GM19397 (cell line): ENCODE results near the gene CA7.
"Not testable (repeated sequence)": the region's sequence is repeated elsewhere in the genome, so short reads cannot be mapped to it uniquely, and the experiment has no call there.

Experiments
- ATAC-seq: cut with Tn5 transposase; IDR thresholded peaks from one replicate; pipeline ENCODE4 v1.9.1; 2021; ENCODE audit warnings: mild to moderate bottlenecking, moderate library complexity; ENCODE audit not compliant: unreplicated experiment

CA7 gene

GRCh38 chr16:66846266-66846665 is 2.1 kb downstream of the CA7 start:
- ATAC-seq = no peak

- ATAC-seq = no peak
Measured at GRCh38 chr16:66846831-66847230, 2.6 kb downstream of the CA7 start.

- no peak for ATAC-seq
Measured at GRCh38 chr16:66847533-66848067, 3.4 kb downstream of the CA7 start.

DNA sequence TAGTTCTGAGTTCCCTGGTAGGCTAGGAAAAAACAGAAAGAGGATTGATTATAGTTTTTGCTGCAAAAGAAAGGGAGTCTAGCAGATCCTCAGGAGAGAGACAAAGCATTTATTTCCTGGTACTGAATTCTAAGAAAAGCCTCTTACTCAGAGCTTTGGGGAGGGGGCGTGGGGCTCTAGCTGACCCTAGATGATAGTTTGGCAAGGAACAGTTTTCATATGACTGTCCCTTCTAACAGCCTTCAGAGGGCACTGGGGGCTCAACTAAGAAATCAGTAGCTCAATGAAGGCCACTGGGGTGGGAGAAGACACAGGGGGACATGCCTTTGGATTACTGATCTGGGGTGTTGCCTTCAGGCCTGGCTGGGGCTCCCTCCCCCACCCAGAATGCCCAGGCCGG is 4.0 kb downstream of the CA7 start:
- ATAC-seq = no peak

GRCh38 chr16:66849021-66849420 is 4.8 kb downstream of the CA7 start:
- no peak for ATAC-seq

DNA sequence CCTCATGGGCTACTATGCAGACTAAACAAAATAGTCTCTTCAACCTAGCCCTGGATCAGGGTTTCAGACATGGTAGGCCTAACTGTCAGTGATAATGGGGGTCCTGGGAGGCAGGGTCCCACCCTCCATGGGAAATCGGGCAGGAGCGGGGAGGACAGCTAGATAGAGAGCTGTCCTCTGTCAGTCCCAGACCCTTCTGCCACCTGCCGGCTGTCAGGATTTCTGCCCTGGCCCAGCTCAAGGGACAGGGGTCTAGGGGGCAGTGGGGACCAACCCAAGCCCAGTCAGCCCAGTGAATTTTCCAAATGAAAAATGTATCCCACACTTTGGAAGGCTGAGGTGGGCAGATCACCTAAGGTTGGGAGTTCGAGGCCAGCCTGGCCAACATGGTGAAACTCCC is 5.3 kb downstream of the CA7 start:
- ATAC-seq = no peak

GRCh38 chr16:66850115-66850815 is 6.1 kb downstream of the CA7 start:
- no peak for ATAC-seq

DNA sequence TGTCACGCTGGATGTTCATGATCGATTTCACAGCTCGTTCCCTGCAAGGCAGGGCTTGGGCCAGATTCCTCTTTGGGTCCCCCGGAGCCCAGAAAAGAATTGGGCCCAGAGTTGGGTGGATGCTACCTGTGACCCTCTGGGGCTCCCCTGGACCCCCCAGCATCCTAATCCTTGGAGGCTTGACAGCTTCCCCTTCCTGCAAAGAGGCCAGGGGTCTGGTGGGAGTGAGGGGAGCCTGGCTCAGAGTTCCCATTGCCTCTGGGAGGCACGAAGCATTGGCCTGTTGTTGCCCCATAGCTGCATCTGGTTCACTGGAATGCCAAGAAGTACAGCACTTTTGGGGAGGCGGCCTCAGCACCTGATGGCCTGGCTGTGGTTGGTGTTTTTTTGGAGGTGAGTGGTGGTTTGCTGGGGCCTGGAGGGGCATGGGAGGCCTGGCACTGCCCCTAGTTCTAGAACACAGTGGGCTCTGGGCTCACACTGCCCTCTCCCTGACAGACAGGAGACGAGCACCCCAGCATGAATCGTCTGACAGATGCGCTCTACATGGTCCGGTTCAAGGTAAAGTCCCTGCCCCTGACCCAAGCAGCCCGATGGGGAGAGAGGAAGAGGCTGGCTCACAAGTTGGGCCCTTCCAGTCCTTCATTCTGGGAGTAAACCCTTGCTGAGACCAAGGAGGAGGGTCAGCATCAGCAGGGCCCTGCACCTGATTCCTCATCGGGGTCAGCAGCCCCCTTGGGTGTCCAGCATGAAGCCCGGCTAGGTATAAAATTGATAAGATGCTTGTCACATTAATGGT is 7.2 kb downstream of the CA7 start:
- no peak for ATAC-seq

DNA sequence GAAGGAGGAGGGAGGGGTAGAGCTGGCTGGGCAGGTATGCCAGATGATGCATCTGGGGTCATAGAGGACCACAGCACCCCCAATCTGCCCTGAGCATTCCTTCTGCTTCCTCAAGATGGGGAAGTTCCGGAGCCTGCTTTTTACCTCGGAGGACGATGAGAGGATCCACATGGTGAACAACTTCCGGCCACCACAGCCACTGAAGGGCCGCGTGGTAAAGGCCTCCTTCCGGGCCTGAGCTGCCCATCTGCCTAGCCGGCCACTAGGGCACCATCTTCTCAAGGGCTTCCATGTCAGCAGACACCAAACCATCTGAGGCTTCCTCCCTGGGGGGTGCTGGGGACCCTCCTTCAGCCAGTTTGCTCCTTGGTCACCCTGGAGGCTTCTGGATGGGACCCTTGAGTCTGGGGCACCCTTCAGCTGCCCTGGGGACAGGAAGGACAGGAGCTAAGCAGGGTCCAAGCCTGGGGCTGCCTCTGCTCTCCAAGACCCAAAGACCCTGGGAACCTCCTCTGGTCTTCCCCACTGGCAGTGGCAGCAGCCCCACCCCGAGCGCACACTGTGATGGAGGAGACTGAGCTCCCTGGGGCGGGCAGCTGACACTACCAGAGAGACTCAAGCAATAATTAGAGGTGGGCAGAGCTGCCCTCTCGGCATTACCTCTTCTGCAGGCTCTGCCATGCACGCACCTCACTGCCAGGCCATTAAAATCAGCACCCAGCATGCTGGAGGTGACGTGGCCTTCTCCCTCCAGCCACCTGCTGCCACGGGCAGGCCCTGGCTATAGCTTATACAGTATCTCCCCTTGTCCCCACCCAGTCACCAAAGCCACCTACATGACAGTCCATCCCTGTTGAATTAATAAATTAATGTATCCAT is 9.3 kb downstream of the CA7 start:
- no peak for ATAC-seq

GRCh38 chr16:66856184-66856730 is 12.0 kb downstream of the CA7 start:
- ATAC-seq = no peak

GRCh38 chr16:66856801-66857200 is 12.6 kb downstream of the CA7 start:
- no peak for ATAC-seq

GRCh38 chr16:66857437-66857836 is 13.2 kb downstream of the CA7 start:
- no peak for ATAC-seq

GRCh38 chr16:66858740-66859396 is 14.7 kb downstream of the CA7 start:
- no peak for ATAC-seq

DNA sequence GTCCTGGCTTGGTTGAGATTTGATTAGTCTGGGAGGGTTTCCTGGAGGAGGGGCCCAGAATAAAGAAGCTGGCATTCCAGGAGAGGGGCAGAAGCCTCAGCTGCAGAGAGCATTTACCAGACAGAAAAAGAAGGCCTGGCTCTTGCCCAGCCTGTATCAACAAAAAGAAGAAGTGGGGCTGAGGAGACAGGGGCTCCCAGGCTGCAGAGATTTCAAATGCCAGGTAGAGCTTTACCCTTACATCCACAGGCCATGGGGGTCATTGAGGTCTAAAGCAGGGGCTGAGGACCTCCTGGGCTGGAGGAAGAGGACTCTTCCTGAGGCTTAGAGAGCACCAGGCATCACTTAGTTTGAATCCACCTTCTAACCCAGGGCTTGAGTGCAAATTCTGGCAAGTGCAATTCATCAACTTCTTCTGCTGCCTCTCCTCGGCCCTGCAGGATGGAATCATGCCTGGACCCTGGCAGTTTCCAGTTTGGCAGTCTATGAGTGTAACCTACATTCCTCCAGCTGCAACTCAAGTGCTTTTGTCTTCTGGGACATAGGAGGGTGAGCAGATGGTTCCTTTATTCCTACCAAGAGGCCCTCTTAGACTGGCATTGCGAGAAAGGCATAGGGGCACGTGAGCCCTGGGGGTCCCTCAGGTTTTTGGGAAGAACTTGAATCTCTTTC is 15.3 kb downstream of the CA7 start:
- no peak for ATAC-seq

DNA sequence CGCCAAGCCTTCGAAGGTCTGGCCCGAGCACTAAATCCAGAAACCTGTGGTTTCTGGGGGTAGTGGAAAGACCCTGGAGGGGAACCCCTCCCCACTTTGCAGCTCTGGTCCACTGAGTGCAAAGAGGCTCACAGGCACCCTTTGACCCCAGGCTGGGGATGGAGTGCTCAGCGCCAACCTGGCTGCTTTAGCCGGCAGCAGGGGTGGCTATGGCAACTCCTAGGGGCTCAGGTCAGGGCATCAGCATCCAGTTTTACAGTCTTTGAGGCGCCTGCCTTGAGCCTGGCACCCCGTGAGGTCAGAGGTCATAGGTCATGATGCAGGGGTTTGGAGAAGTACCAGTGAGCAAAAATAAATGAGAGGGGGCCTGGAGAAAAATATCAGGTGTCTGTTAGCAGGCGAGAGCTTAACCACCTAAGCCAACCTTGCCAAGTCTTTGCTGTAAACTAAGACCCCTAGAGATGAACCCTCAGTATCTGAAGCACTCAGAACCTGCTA is 17.9 kb downstream of the CA7 start:
- ATAC-seq = no peak

DNA sequence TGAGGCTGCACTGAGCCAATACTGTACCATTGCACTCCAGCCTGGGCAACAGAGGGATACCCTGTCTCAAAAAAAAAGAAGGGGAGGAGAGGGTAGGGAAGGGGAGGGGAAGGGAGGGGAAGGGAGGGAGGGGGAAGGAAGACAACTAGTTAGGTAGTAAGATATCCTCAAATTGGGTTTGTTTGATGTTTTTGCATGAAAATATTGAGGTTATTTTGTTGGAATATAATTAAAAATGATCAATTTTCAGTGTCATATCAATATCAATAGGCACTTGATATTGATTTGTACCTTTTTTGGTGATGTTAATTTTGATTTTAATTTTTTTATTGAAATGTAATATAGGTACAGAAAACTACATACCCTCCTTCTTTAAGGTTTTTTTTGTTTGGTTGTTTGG is 19.5 kb downstream of the CA7 start:
- ATAC-seq = no peak

DNA sequence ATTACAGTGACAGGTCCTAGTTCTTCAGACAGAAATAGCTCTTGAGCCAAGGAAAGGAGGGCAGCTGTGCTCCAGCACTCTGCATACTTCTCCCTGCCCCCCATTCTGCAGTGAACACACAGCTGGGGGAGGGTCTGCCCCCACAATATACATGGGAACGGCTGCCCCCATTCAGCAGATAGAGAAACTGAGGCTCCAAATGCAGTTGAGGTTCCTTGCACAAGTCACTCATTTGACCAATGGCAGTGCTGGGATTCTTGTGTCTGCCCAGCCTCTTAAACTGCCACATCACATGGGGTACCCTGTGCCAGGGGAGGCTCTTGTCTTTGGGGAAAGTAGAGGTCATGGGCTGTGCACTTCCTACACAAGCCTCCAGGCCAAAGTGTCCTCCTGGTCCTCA is 25.2 kb downstream of the CA7 start:
- no peak for ATAC-seq

DNA sequence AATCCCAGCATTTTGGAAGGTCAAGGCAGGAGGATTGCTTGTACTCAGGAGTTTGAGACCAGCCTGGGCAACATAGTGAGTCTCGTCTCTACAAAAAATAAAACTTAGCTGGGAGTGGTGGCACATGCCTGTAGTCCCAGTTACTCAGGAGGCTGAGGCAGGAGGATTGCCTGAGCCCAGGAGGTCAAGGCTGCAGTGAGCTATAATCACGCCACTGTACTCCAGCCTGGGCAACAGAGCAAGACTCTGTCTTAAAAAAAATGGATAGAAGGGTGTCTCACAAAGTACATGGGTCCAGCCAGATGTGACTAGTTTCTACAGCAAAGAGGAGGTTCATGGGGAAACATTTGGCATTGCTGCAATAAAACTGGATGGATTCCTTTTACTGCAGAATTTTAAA is 27.1 kb downstream of the CA7 start:
- not testable (repeated sequence) for ATAC-seq

GRCh38 chr16:66871840-66872239 is 27.6 kb downstream of the CA7 start:
- ATAC-seq = no peak

DNA sequence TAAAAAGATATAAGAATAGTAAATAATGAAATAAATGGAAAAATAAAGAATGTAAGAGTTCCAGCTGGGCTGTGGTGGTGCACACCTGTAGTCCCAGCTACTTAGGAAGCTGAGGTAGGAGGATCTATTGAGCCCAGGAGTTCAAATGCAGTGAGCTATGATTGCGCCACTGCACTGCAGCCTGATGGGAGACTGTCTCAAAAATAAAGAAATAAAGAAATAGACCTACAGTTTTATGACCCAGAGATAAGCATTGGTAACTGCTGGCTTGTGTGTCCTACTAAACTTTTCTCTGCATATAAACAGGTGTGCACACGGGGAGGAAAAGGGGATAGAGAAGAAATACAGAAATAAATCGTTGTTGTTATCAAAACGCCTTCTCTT is 28.3 kb downstream of the CA7 start:
- no peak for ATAC-seq
